Sigmoid colon (tissue), 7 donors: ENCODE measurements around the gene CYTH4. TPM values are rescaled to one million over a fixed set of nuclear protein-coding genes. Genes with fewer than 3 reads are reported as not detected.

Experiments
- DNase-seq: peaks from one replicate; pipeline ENCODE4 v3.0.0-alpha.2; 2019
- H3K27ac ChIP-seq, 4 donors: fragments of 200-600 bp; sonication (generic); one replicate each; pipeline ENCODE4 v1.5.1; 2016 to 2019; ENCODE audit warnings: mild to moderate bottlenecking in 1 of 4
- H3K27me3 ChIP-seq, 3 donors: fragments of 200-600 bp; sonication (generic); one replicate each; pipeline ENCODE4 v1.5.1; 2019; ENCODE audit warnings: mild to moderate bottlenecking in 1 of 3
- H3K36me3 ChIP-seq, 4 donors: fragments of 200-600 bp; sonication (generic); one replicate each; pipeline ENCODE4 v1.5.1; 2016 to 2019
- H3K4me1 ChIP-seq, 4 donors: fragments of 200-600 bp; sonication (generic); one replicate each; pipeline ENCODE4 v1.5.1; 2017 to 2019
- H3K4me3 ChIP-seq, 4 donors: fragments of 200-600 bp; sonication (generic); one replicate each; pipeline ENCODE4 v1.5.1; 2017 to 2019; ENCODE audit warnings: mild to moderate bottlenecking in 2 of 4, moderate library complexity in 1 of 4
- H3K9me3 ChIP-seq, 4 donors: fragments of 200-600 bp in 3 of 4; sonication (generic) in 3 of 4; one replicate each; pipeline versions ENCODE4 v1.5.1 to v1.6.1; 2013 to 2019
- EP300 ChIP-seq, 4 donors: sonication (generic); formaldehyde crosslinking; IDR thresholded peaks; one replicate each; pipeline ENCODE4 v1.6.1; 2017; ENCODE audit warnings: antibody characterized with exemption in 4 of 4
- POLR2A ChIP-seq, 2 donors: fragments of 450-650 bp; IDR thresholded peaks; one replicate each; pipeline ENCODE4 v1.6.1; 2016; ENCODE audit warnings: antibody characterized with exemption in 2 of 2, mild to moderate bottlenecking in 2 of 2, moderate library complexity in 2 of 2
- POLR2AphosphoS5 ChIP-seq, 4 donors: sonication (generic); formaldehyde crosslinking; IDR thresholded peaks; one replicate each; pipeline ENCODE4 v1.6.1; 2017; ENCODE audit warnings: antibody characterized with exemption in 4 of 4
- WGBS, 2 donors: extraction: QIAGEN DNeasy Blood & Tissue Kit; methylation state at CpG; one replicate each; pipeline ENCODE4 v1.1.7; 2013; 5-methylcytosine and 5-hydroxymethylcytosine counted together
- intact Hi-C: fragments of 100-400 bp; cut with DNase I; formaldehyde crosslinking; loops from one replicate; pipeline ENCODE4 v1.15.1; 2023
- polyA plus RNA-seq, 3 donors: library from polyadenylated mRNA; stranded (reverse); fragments of 200-250 nt; gene quantifications; one replicate each; pipeline ENCODE4 v1.2.3, GENCODE V29; 2013
- total RNA-seq, 4 donors: library from RNA; depleted of rRNA; stranded (reverse); fragments of >200 nt; gene quantifications; one replicate each; pipeline ENCODE4 v1.1.0, GENCODE V29; 2016
- TF ChIP-seq, protein P1 (sequence below), 4 experiments: fragments of 450-650 bp in 3 of 4; fragments of 200-600 bp in 1 of 4; IDR thresholded peaks; one replicate each; pipeline ENCODE4 v1.5.1; 2016 to 2019; ENCODE audit warnings: antibody characterized with exemption in 4 of 4, mild to moderate bottlenecking in 3 of 4, moderate library complexity in 2 of 4
- donor health status: healthy with polysubstance abuse.
- donor health status: Bipolar disorder and iron deficiency.
- donor health status: healthy.

Gene CYTH4
- total and polyA plus RNA-seq, 7 donors: 4.2 to 22.0 (median 7.2) TPM

- H3K27ac ChIP-seq: no peak overlapping the region
- no peak for DNase-seq
- no peak overlapping the region for H3K4me3 ChIP-seq
- H3K36me3 ChIP-seq: no peaks in the 10 kb centered on the region
- intact Hi-C loops: no loop called here
- peaks cover 0 to 53% (median 7%) of the 10 kb centered on the region in 3 donors for H3K27me3 ChIP-seq
- TF ChIP-seq EP300 (IDR thresholded peaks at IDR 0.05) (no peak), POLR2A (IDR thresholded peaks at IDR 0.05) (no peak)
- TF ChIP-seq, protein P1, sequence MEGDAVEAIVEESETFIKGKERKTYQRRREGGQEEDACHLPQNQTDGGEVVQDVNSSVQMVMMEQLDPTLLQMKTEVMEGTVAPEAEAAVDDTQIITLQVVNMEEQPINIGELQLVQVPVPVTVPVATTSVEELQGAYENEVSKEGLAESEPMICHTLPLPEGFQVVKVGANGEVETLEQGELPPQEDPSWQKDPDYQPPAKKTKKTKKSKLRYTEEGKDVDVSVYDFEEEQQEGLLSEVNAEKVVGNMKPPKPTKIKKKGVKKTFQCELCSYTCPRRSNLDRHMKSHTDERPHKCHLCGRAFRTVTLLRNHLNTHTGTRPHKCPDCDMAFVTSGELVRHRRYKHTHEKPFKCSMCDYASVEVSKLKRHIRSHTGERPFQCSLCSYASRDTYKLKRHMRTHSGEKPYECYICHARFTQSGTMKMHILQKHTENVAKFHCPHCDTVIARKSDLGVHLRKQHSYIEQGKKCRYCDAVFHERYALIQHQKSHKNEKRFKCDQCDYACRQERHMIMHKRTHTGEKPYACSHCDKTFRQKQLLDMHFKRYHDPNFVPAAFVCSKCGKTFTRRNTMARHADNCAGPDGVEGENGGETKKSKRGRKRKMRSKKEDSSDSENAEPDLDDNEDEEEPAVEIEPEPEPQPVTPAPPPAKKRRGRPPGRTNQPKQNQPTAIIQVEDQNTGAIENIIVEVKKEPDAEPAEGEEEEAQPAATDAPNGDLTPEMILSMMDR (IDR thresholded peaks at IDR 0.05): no peak
- 84 to 86% methylated on average over 11 of the region's 11 CpGs for WGBS, 2 donors
- H3K9me3 ChIP-seq: no peaks in the 10 kb centered on the region
- H3K4me1 ChIP-seq: no peaks in the 10 kb centered on the region
Measured at GRCh38 chr22:37275134-37275533, 7.2 kb upstream of the CYTH4 start.

- no peaks in the 10 kb centered on the region for H3K4me1 ChIP-seq
- no peak for DNase-seq
- intact Hi-C loops: no loop called here
- no peak overlapping the region for H3K4me3 ChIP-seq
- H3K27ac ChIP-seq: no peak overlapping the region
- peaks cover 0 to 56% (median 7%) of the 10 kb centered on the region in 3 donors for H3K27me3 ChIP-seq
- H3K9me3 ChIP-seq: no peaks in the 10 kb centered on the region
- 71 to 85% methylated on average over 5 of the region's 5 CpGs for WGBS, 2 donors
- TF ChIP-seq, protein P1 (IDR thresholded peaks at IDR 0.05): no peak
- TF ChIP-seq POLR2AphosphoS5 (IDR thresholded peaks at IDR 0.05) (no peak), EP300 (IDR thresholded peaks at IDR 0.05) (no peak), POLR2A (IDR thresholded peaks at IDR 0.05) (no peak)
- H3K36me3 ChIP-seq: no peaks in the 10 kb centered on the region
Measured at GRCh38 chr22:37275622-37276021, 6.7 kb upstream of the CYTH4 start.

DNA sequence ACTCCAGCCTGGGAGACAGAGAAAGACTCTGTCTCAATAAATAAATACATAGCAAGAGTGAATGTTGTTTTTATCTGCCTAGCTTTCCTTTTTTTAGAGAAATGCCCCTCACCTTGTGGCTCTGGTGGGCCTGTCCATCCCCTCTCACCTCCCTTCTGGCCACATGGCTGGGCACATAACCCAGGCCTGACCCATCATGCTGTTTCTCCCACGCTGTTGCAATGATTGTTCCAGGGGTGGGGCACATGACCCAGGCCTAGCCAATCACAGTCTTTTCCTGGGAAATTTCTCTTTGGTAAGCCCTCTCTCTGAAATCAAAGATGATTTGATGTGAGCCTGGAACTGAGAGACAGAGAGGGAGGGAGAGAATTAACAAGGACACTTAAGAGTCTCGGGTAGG is 5.5 kb upstream of the CYTH4 start:
- DNase-seq: no peak
- H3K4me1 ChIP-seq: no peaks in the 10 kb centered on the region
- 49 to 68% methylated on average over 2 of the region's 2 CpGs for WGBS, 2 donors
- H3K36me3 ChIP-seq: no peaks in the 10 kb centered on the region
- no peaks in the 10 kb centered on the region for H3K9me3 ChIP-seq
- peaks cover 0 to 67% (median 12%) of the 10 kb centered on the region in 3 donors for H3K27me3 ChIP-seq
- H3K27ac ChIP-seq: no peak overlapping the region
- TF ChIP-seq, protein P1 (IDR thresholded peaks at IDR 0.05): no peak
- no peak for TF ChIP-seq EP300 (IDR thresholded peaks at IDR 0.05)
- no peak for TF ChIP-seq POLR2AphosphoS5 (IDR thresholded peaks at IDR 0.05)
- no peak for TF ChIP-seq POLR2A (IDR thresholded peaks at IDR 0.05)
- H3K4me3 ChIP-seq: no peak overlapping the region
- intact Hi-C loops: no loop called here

- no peak for DNase-seq
Measured at GRCh38 chr22:37277384-37277783, 4.9 kb upstream of the CYTH4 start.

GRCh38 chr22:37278261-37278660 is 4.0 kb upstream of the CYTH4 start:
- H3K27ac ChIP-seq: no peak overlapping the region
- intact Hi-C loops: no loop called here
- TF ChIP-seq POLR2A (IDR thresholded peaks at IDR 0.05): no peak
- TF ChIP-seq, protein P1 (IDR thresholded peaks at IDR 0.05): no peak
- TF ChIP-seq EP300 (IDR thresholded peaks at IDR 0.05): no peak
- TF ChIP-seq POLR2AphosphoS5 (IDR thresholded peaks at IDR 0.05): no peak
- no peak for DNase-seq
- H3K9me3 ChIP-seq: no peaks in the 10 kb centered on the region
- no peaks in the 10 kb centered on the region for H3K4me1 ChIP-seq
- peaks cover 0 to 74% (median 14%) of the 10 kb centered on the region in 3 donors for H3K27me3 ChIP-seq
- H3K36me3 ChIP-seq: no peaks in the 10 kb centered on the region
- H3K4me3 ChIP-seq: no peak overlapping the region
- 66 to 67% methylated on average over 5 of the region's 5 CpGs for WGBS, 2 donors

More at GRCh38 chr22:37277384-37277783, 4.9 kb upstream of the CYTH4 start:
- Histone ChIP-seq H3K9me3 (no peaks in the 10 kb centered on the region), H3K27me3 (peaks cover 0 to 73% (median 12%) of the 10 kb centered on the region in 3 donors), H3K36me3 (no peaks in the 10 kb centered on the region), H3K4me1 (no peaks in the 10 kb centered on the region), H3K4me3 (no peak overlapping the region), H3K27ac (no peak overlapping the region)
- intact Hi-C loops: no loop called here
- no peak for TF ChIP-seq EP300 (IDR thresholded peaks at IDR 0.05)
- 76 to 84% methylated on average over 11 of the region's 11 CpGs for WGBS, 2 donors
